SIG-M5 treated with dmso at 0.1 percent for 504 hours (cell line): ENCODE measurements around the gene ENOSF1.
"Not testable (repeated sequence)": the region's sequence is repeated elsewhere in the genome, so short reads cannot be mapped to it uniquely, and the experiment has no call there.

ENCODE experiments used
- DNase-seq: peaks from one replicate; lab custom pipeline; 2025; ENCODE audit not compliant: unreplicated experiment; lab: John Stamatoyannopoulos, UW

Gene ENOSF1

GRCh38 chr18:708096-708495 is 4.3 kb downstream of the ENOSF1 start:
- DNase-seq, result no peak

GRCh38 chr18:706405-706804 is 6.0 kb downstream of the ENOSF1 start:
- no peak for DNase-seq

DNA sequence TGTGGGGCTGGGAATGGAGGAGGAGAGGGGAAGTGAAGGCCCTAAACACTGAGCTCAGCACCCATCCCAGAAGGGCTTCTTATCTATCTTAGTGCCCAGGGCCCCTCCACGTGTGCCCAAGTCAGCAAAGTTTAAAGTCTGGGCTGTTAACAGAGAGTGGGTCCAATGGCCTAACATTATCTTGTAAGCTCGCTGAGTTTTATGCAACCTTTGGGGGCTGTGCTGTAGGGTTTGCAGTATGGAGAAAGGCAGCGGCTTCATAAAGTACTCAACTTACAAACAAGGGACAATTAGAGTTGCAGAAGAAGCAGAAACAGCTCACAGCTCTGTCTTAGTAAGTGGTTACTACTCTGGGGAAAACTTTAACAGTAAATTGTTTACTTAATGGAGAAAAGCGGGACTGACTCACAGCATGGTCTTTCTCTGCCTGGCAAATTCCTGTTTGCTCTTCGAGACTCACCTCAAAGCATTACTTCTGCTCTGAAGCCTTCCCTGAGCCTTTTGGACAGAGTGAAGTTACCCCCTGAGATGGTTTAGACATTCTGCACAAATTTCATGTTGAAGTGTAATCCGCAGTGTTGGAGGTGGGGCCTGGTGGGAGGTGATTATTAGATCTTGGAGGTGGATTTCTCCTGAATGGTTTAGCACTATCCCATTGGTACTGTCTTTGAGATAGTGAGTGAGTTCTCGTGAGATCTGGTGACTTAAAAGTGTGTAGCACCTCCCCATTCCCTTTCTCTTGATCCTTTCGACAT is 9.0 kb downstream of the ENOSF1 start:
- no peak for DNase-seq

- DNase-seq, result no peak
Observed at GRCh38 chr18:697800-698199, 14.6 kb downstream of the ENOSF1 start.

GRCh38 chr18:697012-697411 is 15.4 kb downstream of the ENOSF1 start:
- no peak for DNase-seq

DNA sequence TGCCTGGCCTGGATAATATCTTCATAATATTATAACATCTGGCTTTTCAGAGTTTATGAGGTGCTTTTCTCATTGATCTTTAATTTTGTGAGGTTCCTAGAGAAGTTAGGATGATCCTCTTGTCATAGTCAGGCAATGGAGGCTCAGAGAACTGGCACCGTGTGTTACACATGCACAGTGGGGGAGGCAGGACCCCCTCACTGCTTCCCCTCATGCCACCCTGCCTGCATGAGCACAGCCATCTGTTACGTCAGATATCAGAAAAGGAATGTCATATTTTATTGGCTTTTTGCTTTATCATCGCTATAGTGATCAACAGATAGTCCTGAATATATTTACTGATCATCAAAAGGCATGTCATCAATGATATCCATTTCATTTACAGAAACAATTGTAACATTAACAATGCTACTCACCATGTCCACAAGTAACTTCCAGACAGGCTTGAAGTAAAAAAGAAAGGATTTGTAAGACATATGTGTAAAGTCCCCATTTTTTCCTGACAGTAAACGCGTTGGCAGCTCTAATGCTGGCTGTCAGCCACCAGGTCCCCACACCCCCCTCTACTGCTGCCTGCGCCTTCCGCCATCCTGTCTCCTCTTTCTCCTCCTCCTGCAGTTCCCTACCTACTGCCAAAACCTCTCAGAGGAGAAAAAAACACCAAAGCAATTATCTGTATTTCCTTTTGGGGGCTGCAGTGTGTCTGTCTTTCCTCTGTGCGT is 18.8 kb downstream of the ENOSF1 start:
- no peak for DNase-seq

DNA sequence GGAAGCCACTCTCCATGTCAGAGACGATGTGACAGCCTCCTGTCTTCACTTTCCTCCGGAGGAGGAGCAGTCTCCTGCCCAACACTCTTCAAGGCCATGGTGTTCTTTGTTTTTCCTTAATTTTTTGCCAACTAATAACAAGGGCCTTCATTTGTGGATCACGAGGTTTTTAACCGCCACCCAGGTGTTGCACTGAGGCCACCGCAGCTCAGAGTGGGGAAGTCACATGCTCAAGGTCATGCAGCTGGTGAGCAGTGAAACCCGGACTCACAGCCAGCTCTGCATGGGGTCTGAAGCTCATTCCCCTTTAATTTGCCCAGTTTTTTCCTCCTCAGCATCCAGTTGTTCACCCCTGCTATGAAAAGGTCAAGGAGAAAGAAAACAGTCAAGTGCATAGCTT is 19.6 kb downstream of the ENOSF1 start:
- DNase-seq, result no peak

- DNase-seq, result no peak
Observed at GRCh38 chr18:688323-688722, 24.1 kb downstream of the ENOSF1 start.

DNA sequence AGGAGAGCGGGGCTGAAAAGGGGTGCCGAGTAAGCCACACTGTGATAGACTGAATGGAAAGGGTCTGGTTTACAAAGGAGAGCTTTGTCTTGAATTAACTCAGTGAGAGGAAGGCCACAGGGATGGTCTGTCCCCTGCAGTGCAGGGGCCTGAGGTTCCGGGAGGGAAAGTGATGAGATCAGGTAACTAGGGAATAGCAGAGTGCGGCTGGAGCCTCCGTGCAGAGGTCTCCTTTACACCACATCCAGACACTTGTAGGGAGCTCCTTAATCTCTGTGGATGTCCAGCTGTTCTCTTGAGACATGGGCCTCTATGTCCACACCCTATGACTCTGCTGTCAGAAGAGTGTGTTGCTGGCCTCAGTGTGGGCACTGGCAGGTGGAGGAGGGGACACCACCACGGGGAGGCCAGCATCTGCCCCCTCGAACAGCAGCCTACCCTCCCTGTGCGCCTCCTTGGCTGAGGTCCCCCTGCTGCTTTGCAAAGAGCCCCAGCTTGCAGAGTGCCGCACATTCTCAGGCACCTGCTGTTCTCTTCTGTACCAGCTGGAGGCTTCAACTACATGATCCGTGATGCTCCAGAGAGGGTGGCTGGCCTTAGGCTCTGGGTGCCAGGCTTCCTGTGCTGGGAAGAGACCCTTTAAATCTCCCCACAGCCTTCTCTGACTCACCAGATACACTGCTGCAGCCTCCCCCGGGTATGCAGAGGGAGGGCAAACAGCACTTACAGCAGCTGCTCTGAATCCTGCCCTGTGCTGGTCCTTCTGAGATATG is 25.9 kb downstream of the ENOSF1 start:
- DNase-seq, result no peak

GRCh38 chr18:685438-685837 is 27.0 kb downstream of the ENOSF1 start:
- DNase-seq, result no peak

GRCh38 chr18:683531-683930 is 28.9 kb downstream of the ENOSF1 start:
- DNase-seq, result no peak

GRCh38 chr18:682833-683232 is 29.6 kb downstream of the ENOSF1 start:
- DNase-seq, result no peak

GRCh38 chr18:682416-682815 is 30.0 kb downstream of the ENOSF1 start:
- DNase-seq, result not testable (repeated sequence)

DNA sequence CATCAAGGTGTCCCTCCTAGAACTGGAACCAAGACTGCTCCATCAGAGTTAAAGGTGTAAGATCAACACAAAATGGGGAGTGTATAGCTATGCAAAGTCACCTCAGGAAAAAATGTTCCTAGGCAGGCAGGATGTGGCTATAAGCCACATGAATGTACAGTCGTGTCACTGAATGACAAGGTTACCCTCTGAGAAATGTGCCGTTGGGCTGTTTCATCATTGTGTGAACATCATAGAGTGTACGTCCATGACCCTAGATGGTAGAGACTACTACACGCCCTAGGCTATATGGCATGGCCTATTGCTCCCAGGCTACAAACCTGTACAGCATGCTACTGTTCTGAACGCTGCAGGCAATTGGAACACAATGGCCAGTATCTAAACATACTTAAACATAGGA is 30.4 kb downstream of the ENOSF1 start:
- DNase-seq, result no peak

GRCh38 chr18:680392-680791 is 32.0 kb downstream of the ENOSF1 start:
- no peak for DNase-seq

GRCh38 chr18:679516-679915 is 32.9 kb downstream of the ENOSF1 start:
- no peak for DNase-seq

GRCh38 chr18:678482-679182 is 33.8 kb downstream of the ENOSF1 start:
- no peak for DNase-seq

DNA sequence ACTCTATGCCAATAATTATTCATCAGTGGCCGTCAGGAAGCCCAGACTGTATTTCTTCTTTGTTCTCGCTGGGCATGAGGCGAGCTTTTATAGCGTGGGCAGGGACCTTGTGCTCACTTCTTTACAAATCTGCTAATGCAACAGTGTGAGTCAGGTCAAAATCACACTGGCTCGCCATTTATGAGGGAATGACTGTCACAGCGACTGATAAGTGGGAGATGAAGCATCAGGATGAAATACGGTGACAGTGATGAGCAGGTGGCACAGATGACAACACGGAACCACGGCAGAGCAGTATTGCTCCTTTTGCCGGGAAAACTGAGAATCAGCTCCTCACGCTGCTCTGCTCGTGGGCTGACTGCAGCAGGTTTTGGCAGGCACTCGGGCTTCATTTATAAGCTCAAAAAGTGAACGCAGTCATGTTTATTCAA is 34.5 kb downstream of the ENOSF1 start:
- DNase-seq, result no peak

GRCh38 chr18:677145-677544 is 35.3 kb downstream of the ENOSF1 start:
- no peak for DNase-seq

DNA sequence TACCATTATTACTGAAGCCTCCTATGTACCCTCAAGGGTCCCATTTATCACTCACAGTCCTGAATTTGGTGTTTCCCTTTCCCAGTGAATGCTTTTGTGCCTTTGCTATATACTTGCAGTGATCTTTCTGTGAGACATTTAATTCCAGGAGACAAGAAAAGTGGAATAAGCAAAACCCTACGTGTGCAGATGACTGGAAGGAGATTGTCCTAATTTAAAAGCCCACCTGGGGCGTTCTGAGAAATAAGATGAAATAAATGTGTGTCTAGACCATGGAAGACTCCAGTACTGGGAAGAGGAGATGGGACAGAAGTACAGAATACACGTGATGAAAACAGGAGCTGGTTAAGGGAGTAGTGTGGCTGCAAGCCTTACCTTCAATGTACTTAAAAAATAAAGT is 35.7 kb downstream of the ENOSF1 start:
- no peak for DNase-seq

- no peak for DNase-seq
Observed at GRCh38 chr18:676069-676468, 36.4 kb downstream of the ENOSF1 start.
